Panc1 (cell line): Measurements from ENCODE around the gene CDC42EP4. TPM values are rescaled to one million over a fixed set of nuclear protein-coding genes. Genes with fewer than 3 reads are reported as not detected.
"Not testable (repeated sequence)": the region's sequence is repeated elsewhere in the genome, so short reads cannot be mapped to it uniquely, and the experiment has no call there.

Experiments
- ATAC-seq: fragments of 200-7000 bp; cut with Tn5 transposase; 2 replicates; pipeline ENCODE4 v1.9.1; 2020; ENCODE audit warnings: mild to moderate bottlenecking, moderate library complexity
- BruUV-seq: library from RNA; stranded (reverse); fragments of 400-500 nt; replicated peaks from 2 replicates; lab custom pipeline; 2021; lab: Mats Ljungman, UMichigan
- CTCF ChIA-PET: fragments of 300-600 bp; sonication (Branson Sonifier 250); formaldehyde crosslinking; loops from one replicate; lab custom pipeline; 2022; ENCODE audit warnings: antibody characterized with exemption; lab: Charles Lee
- POLR2A ChIA-PET: fragments of 300-600 bp; sonication (Branson Sonifier 250); formaldehyde crosslinking; loops from one replicate; lab custom pipeline; 2022; ENCODE audit warnings: antibody characterized with exemption; lab: Charles Lee
- DNase-seq: peaks from one replicate; pipeline ENCODE4 v3.0.0-alpha.2; 2010; ENCODE audit warnings: low read depth, low spot score
- H3K27ac ChIP-seq: 2 replicates; pipeline ENCODE4 v1.5.1; 2011; ENCODE audit warnings: mild to moderate bottlenecking, low read length, inconsistent platforms
- H3K27me3 ChIP-seq: fragments of 200-500 bp; sonication (Bioruptor generic); 2 replicates; pipeline ENCODE4 v1.6.0; 2014; ENCODE audit warnings: low read length, inconsistent platforms; ENCODE audit not compliant: control insufficient read depth, insufficient read depth
- H3K36me3 ChIP-seq: fragments of 200-500 bp; sonication (Bioruptor generic); 2 replicates; pipeline ENCODE4 v1.5.1; 2014; ENCODE audit warnings: inconsistent platforms, mild to moderate bottlenecking, low read length, moderate library complexity; ENCODE audit not compliant: control insufficient read depth, insufficient read depth
- H3K4me1 ChIP-seq: 2 replicates; pipeline ENCODE4 v1.5.1; 2011; ENCODE audit warnings: inconsistent platforms, mild to moderate bottlenecking, low read length, moderate library complexity; ENCODE audit not compliant: control insufficient read depth, insufficient read depth
- H3K4me3 ChIP-seq, 2 experiments: 2 replicates each; pipeline ENCODE4 v1.5.1; 2011 to 2012; ENCODE audit warnings: low read depth in 2 of 2, low read length in 2 of 2, mild to moderate bottlenecking in 2 of 2, inconsistent platforms in 1 of 2, moderate library complexity in 1 of 2
- H3K9me3 ChIP-seq: fragments of 200-500 bp; sonication (Bioruptor generic); 2 replicates; pipeline ENCODE4 v1.5.1; 2014; ENCODE audit warnings: low read depth, mild to moderate bottlenecking, inconsistent platforms, low read length, moderate library complexity; ENCODE audit not compliant: control insufficient read depth, insufficient read depth
- CTCF ChIP-seq: fragments of 450-650 bp; IDR thresholded peaks from 2 replicates; pipeline ENCODE4 v1.5.1; 2017; ENCODE audit warnings: mild to moderate bottlenecking
- POLR2AphosphoS5 ChIP-seq: IDR thresholded peaks from 2 replicates; pipeline ENCODE4 v1.6.1; 2012; ENCODE audit warnings: mild to moderate bottlenecking, low read depth, low read length, moderate library complexity
- REST ChIP-seq, 2 experiments: IDR thresholded peaks; 2 replicates each; pipeline ENCODE4 v1.6.1; 2011 to 2012; ENCODE audit warnings: low read depth in 2 of 2, control low read depth in 1 of 2, low read length in 1 of 2, mild to moderate bottlenecking in 1 of 2, moderate library complexity in 1 of 2; ENCODE audit not compliant: insufficient read depth in 1 of 2
- SIN3A ChIP-seq: IDR thresholded peaks from 2 replicates; pipeline ENCODE4 v1.6.1; 2012; ENCODE audit warnings: low read depth, mild to moderate bottlenecking, low read length, moderate library complexity, borderline replicate concordance; ENCODE audit not compliant: insufficient read depth
- TCF7L2 ChIP-seq: IDR thresholded peaks from 2 replicates; pipeline ENCODE4 v1.6.1; 2011; ENCODE audit warnings: mild to moderate bottlenecking, low read depth, low read length, inconsistent platforms
- in situ Hi-C: cut with HindIII; loops from 2 replicates; pipeline ENCODE4 v1.10.0; 2016; ENCODE audit warnings: low sequenced_read_pairs, low pct_unique_long_range_greater_than_20kb
- intact Hi-C: fragments of 100-400 bp; cut with micrococcal nuclease; formaldehyde crosslinking; loops from one replicate; pipeline ENCODE4 v1.10.0; 2022; ENCODE audit not compliant: unreplicated experiment
- total RNA-seq: library from RNA; stranded (reverse); gene quantifications from one replicate; pipeline ENCODE4 v1.2.1, GENCODE V29; 2021; ENCODE audit not compliant: unreplicated experiment

Gene CDC42EP4
- total RNA-seq, 1 experiment from 2014 or later: 65.9 TPM

DNA sequence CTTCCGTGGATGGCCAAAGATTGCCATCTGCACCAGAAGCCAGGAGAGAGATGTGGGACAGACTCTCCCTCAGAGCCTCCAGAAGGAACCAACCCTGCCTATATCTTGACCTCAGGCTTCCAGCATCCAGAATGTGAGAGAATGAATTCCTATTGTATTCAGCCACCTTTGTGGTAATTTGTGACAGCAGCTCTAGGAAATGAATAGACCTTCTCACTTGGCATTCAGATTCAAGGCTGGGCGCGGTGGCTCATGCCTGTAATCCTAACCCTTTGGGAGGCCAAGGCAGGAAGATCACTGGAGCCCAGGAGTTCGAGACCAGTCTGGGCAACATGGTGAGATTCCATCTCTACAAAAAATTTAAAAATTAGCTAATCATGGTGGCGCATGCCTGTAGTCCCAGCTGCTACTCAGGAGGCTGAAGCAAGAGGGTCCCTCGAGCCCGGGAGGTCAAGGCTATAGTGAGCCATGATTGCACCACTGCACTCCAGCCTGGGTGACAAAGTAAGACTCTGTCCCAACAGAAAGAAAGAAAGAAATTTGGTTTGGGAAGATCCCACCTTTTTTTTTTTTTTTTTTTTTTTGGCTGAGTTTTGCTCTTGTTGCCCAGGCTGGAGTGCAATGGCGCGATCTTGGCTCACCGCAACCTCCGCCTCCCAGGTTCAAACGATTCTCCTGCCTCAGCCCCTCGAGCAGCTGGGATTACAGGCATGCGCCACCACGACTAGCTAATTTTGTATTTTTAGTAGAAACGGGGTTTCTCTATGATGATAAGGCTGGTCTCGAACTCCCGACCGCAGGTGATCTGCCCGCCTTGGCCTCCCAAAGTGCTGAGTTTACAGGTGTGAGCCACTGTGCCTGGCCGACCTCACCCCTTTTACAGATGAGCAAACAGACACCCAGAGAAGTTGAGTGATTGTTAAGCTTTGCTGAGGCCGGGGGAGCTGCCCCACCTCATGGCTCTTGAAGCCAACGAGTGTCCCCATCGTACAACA is 45.9 kb downstream of the CDC42EP4 start:
- Histone ChIP-seq H3K36me3 (no peaks in the 10 kb centered on the region), H3K27me3 (no peaks in the 10 kb centered on the region), H3K4me3 (no peak overlapping the region), H3K9me3 (no peaks in the 10 kb centered on the region), H3K4me1 (peaks cover 30% of the 10 kb centered on the region), H3K27ac (no peak overlapping the region)
- no TSS peak for BruUV-seq
- TF ChIP-seq TCF7L2 (no peak), CTCF (no peak), SIN3A (no peak), REST (IDR thresholded peaks at IDR 0.05; ENCODE audit: insufficient read depth in 1 of 2, low read depth in 2 of 2, low read length in 1 of 2) (no peak), POLR2AphosphoS5 (no peak)
- intact Hi-C loops: no loop called here
- CTCF ChIA-PET: interaction anchor here (0.6 kb wide), 1 partner anchor 538 kb away, joined by 8 read pairs; no protein-coding TSS in a partner anchor
- no peak for DNase-seq
- ATAC-seq: no peak
- in situ Hi-C loops: no loop called here
- POLR2A ChIA-PET: interaction anchor here (0.6 to 0.7 kb wide), 2 partner anchors 83 to 134 kb away, joined by 4 to 15 read pairs; no protein-coding TSS in a partner anchor

- DNase-seq, H3K9me3 ChIP-seq, CTCF ChIA-PET, H3K36me3 ChIP-seq, in situ Hi-C loops, intact Hi-C loops, H3K27me3 ChIP-seq, ATAC-seq, H3K27ac ChIP-seq, BruUV-seq, H3K4me3 ChIP-seq: not testable (repeated sequence)
- H3K4me1 ChIP-seq: peaks cover 30% of the 10 kb centered on the region
- POLR2A ChIA-PET: interaction anchor here (0.7 kb wide), 1 partner anchor 1062 kb away, joined by 5 read pairs; no protein-coding TSS in a partner anchor
These were observed 47.4 kb downstream of the CDC42EP4 start for GRCh38 chr17:73264448-73264847.
